GM21723 (cell line): ENCODE data around the gene GHRHR.
A peak's percentile ranks its signal among the peaks of the same experiment; 100 is the strongest.

ENCODE experiments used
- ATAC-seq: cut with Tn5 transposase; IDR thresholded peaks from one replicate; pipeline ENCODE4 v1.9.1; 2021; ENCODE audit warnings: mild to moderate bottlenecking, moderate library complexity; ENCODE audit not compliant: unreplicated experiment

The GHRHR gene

GRCh38 chr7:30965883-30966282 lies 2.1 kb downstream of the GHRHR start:
- no peak for ATAC-seq

GRCh38 chr7:30968294-30968693 lies 4.5 kb downstream of the GHRHR start:
- no peak for ATAC-seq

GRCh38 chr7:30968747-30969603 lies 5.2 kb downstream of the GHRHR start:
- ATAC-seq, result no peak

- no peak for ATAC-seq
Observed at GRCh38 chr7:30969604-30969970, 5.8 kb downstream of the GHRHR start.

- ATAC-seq, result no peak
Observed at GRCh38 chr7:30970074-30970473, 6.3 kb downstream of the GHRHR start.

GRCh38 chr7:30970594-30971094 lies 6.9 kb downstream of the GHRHR start:
- no peak for ATAC-seq

GRCh38 chr7:30971440-30971839 lies 7.7 kb downstream of the GHRHR start:
- ATAC-seq, result no peak

- no peak for ATAC-seq
Observed at GRCh38 chr7:30971840-30972563, 8.2 kb downstream of the GHRHR start.

- no peak for ATAC-seq
Observed at GRCh38 chr7:30973292-30973691, 9.5 kb downstream of the GHRHR start.

GRCh38 chr7:30973791-30974604 lies 10.2 kb downstream of the GHRHR start:
- ATAC-seq, result no peak

GRCh38 chr7:30974605-30975255 lies 11.0 kb downstream of the GHRHR start:
- peak; percentile 96 for ATAC-seq

GRCh38 chr7:30975256-30975899 lies 11.6 kb downstream of the GHRHR start:
- ATAC-seq, result peak; percentile 13

- ATAC-seq, result no peak
Observed at GRCh38 chr7:30976381-30976780, 12.6 kb downstream of the GHRHR start.

- no peak for ATAC-seq
Observed at GRCh38 chr7:30977222-30977621, 13.5 kb downstream of the GHRHR start.

- ATAC-seq, result no peak
Observed at GRCh38 chr7:30977896-30978564, 14.3 kb downstream of the GHRHR start.

GRCh38 chr7:30979027-30979426 lies 15.3 kb downstream of the GHRHR start:
- ATAC-seq, result no peak

- no peak for ATAC-seq
Observed at GRCh38 chr7:30980194-30980593, 16.4 kb downstream of the GHRHR start.

- ATAC-seq, result no peak
Observed at GRCh38 chr7:30980751-30981150, 17.0 kb downstream of the GHRHR start.

GRCh38 chr7:30983042-30983913 lies 19.5 kb downstream of the GHRHR start:
- peak; percentile 90 for ATAC-seq
